ENCODE measurements around the gene VAC14. TPM values are rescaled to one million over a fixed set of nuclear protein-coding genes. Genes with fewer than 3 reads are reported as not detected.
"Not testable (repeated sequence)": the region's sequence is repeated elsewhere in the genome, so short reads cannot be mapped to it uniquely, and the experiment has no call there.

Gene VAC14
- polyA plus RNA-seq, 4 donors: 39.1 to 48.3 (median 39.5) TPM

DNA sequence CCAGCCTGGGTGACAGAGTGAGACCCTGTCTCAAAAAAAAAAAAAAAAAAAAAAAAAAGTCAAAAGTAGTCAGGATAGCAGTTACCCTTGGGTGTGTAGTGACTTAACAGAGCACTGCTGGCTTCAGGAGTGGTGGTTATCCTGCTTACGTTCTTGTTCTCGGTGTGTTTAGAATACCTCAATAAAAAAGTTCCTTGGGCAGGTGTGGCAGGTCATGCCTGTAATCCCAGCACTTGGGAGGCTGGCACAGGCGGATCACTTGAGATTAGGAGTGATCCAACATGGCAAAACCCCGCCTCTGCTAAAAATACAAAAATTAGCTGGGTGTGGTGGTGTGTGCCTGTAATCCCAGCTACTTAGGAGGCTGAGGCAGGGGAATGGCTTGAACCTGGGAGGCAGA lies 130.0 kb downstream of the VAC14 start:
- DNase-seq (ENCODE audit: low read depth in 4 of 4, low spot score in 3 of 4): not testable (repeated sequence)

DNA sequence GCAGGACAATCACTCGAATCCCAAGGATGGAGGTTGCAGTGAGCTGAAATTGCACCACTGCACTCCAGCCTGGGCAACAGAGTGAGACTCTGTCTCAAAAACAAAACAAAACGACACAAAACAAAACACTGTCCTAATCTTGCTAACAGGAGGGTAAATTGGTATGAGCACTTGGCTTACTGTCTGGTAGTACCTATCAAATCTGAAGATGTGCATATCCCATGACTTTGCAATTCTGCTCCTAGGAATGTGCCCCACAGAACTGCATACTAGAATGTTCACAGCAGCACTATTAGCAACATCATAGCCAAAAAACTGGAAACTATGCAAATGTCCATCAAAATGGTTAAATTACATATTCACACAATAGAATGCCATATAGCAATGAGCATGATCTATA lies 130.8 kb downstream of the VAC14 start:
- DNase-seq (ENCODE audit: low read depth in 4 of 4, low spot score in 3 of 4): no peak

DNA sequence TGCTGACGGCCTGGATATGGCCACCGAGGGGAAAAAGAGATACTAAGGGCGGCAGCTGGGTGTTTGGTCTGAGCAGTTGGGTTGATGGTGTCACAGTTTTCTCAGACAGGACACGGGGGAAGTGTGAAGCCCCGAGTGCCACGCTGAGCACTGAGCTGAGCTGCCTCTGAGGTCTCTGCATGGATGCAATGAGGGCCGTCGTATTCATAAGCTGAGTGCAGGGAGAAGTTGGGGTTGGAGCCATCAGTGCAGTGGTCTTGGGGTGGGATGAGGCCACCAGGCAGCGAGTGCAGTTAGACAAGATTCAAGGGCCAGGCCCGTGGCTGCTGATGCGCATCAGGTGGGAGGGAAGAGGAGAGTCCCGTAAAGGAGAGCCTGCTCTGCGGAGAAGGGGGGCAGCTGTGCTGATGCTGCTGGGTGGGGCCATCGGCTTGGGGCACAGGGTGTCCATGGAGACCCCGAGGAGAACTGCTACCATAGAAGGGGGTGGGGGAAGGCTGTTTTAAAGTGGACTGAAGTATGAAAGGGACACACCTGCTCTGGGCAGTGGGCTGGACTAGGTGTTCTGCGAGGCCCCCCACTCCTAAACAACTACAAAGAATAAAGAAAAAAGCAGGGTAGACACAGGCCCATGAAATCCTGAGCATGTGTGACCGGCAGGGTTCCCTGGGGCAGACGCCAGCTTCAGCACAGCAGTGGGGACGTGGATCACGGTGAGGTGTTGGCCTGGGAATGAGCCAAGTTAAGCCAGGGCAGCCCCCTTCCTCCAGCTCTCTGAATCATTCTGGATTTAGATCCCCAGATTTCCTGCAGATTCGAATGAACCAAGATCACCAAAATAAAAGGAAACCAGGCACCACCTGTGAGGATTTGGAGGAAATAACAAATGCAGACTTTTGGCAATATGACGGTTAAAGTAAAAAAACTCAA lies 134.9 kb downstream of the VAC14 start:
- DNase-seq (ENCODE audit: low read depth in 4 of 4, low spot score in 3 of 4): no peak

DNA sequence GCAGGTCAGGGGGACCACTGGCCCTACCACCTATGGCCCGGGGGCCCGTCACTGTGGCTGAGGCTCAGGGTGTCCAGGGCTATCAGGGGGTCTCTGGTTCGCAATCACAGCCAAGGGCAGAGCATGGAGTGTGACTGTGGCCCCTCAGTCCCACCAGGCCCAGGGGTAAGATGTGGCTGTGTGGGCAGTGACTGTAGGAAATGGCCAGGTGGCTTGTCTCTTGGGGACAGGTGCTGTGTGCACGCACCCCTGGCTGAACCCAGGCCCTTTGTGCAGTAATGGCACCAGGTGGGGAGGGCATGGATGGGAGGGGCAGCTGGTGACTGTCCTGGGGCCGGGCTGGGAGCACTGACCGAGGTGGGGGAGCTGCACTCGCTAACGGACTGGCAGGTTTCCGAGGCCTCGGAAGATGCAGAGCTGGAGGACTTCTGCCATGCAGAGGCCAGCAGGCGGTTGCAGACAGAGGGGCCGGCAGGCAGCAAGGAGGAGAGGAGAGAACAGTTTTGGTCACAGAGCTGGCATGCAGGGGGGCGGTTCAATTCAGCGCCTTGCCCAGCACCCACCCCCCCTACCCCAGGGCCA lies 135.8 kb downstream of the VAC14 start:
- no peak for DNase-seq (ENCODE audit: low read depth in 4 of 4, low spot score in 3 of 4)

DNA sequence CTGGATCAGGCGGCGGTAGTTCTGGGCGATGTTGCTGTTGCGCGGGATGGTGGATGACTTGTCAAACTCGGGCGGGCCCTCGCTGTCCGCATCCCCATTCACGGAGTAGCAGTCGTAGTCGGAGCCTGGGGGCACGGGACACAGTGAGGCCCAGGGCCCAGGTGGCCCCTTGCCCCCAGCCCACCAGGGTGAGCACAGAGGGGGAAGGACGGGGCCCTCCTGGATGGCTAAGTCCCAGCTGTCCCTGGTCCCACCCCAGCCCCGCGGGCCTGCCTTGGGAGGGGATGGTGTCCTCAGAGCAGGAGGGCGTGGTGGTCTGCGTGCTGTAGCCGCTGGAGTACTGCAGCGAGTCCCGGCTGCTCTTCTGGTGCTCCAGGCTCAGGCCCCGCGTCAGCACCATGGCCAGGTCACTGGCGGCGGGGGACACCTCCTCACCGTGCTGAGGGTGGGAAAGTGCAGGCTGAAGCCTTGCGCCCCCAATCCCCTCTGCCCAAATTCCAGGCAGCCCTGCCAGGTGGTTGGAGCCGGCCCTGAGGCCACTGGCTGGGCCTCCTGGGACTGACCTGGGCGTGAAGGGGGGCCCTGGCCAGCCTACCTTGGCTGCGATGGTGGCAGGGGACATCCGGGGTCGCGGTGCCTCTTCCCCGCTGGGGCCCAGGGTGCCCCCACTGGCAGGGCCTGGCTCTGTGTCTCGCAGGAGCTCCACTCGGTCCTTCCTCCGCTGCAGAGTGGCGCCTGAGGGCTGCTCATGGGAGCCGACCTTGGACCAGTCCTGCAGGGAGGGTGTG lies 136.4 kb downstream of the VAC14 start:
- DNase-seq (ENCODE audit: low read depth in 4 of 4, low spot score in 3 of 4): no peak

DNA sequence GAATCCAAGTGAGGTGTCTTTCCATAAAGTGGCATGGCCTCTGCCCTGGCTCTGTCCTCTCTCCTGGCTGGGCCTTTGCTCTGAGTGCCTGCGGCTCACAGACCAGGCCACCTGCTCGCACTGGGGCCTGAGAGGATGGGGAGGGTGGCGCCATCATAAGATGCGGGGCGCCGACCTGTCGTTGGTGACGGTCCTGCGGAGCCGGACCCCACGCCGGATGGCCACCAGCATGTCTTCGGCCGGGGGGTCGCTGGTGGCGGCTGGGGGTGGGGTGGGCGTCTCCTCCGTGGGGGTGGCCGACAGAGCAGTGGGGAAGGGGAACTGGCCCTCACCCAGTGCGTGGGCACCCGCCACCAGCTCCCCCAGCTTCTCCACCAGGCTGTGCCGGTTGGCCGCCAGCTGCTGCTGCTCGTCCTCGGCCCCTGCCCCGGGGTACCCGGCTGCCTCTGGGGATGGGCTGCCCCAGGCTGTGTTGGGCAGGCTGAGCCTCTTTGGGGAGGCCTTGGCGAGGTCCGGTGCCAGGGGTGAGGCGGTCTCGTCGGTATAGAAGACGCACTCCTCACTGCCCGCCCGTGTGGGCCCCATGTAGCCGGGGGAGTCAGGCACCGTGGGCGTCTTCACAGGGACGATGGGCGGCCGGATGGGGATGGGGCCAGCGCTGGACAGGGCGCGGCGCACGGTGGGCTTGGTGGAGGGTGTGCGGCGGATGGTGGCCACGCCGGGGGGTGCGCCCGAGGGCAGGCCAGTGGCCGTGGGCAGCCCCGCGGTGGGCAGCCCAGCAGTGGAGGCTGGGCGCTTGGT lies 137.2 kb downstream of the VAC14 start:
- no peak for DNase-seq (ENCODE audit: low read depth in 4 of 4, low spot score in 3 of 4)

DNA sequence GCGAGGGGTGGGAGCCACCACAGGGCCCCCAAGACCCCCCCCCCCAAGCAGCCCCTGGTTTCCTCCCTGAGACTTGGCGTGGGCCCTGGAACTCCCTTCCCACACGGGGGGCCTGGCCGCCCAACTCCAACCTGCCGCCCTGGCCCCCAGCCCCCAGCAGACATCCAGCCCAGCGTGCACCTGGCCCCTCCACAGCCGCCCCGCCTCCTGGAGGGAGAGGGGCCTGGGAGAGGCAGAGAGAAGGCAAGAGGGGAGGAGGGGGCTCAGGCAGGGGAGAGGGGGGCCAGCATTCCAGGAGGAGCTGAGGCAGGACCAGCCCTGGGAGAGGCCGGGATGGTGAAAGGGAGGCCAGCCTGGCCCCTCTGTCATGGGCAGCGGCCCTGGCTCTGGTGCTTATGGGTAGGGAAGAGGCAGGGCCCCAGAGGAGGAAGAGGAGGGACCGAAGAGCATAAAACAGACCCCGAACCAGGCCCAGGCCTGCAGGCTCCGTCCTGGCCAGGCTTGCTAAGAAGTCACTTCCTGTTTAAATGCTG lies 137.9 kb downstream of the VAC14 start:
- DNase-seq (ENCODE audit: low read depth in 4 of 4, low spot score in 3 of 4): no peak

DNA sequence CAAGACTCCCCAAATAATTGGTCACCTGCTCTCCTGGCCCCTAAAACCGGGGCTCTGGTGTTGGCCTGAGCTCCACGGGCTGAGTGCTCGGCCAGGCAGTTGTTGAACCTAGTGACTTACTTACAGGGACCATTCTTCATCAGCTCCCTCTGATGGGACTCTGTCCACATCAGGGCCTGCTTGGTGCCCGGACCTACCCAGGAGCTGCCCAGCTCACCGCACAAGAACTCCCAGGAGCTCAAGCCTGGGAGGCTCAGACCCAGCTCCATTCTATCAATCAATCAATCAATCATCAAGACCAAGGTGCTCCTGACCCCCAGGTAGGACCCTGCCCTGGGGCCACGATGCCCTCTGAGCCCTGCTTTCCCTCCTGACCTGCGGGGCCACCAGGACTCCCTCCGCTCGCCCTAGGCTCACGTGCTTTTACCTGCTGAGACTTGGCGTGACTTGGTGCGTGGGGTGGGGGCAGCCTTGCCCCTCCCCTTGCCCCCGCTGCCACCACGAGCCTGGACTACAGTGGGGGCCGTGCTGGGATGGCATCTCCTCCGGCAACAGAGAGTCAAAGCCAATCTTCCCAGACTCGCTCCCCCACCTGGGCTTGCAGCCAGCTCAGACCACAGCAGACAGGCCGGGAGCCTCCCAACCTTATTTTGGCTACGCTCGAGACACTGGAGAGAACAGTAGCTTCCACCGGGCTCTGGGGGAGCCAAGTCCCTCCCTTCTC lies 138.9 kb downstream of the VAC14 start:
- DNase-seq (ENCODE audit: low read depth in 4 of 4, low spot score in 3 of 4): no peak

DNA sequence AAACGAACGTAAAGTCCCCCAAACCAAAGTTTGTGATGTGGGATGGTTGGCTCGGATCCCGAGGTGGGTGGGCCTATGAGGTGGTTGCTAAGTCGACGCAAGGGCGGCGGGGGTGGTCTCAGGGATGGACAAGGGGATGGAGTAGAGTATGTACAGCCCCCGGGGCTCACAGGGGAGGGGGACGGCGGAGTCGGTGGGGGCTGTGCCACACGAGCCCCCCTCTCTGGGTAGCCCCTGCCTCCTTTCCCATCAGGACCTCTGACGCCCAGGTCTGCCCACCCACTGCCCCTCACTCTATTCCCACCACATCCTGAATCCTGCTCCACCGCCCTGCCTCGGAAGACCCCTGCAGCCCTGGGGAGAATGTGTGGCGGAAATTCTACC lies 139.4 kb downstream of the VAC14 start:
- DNase-seq (ENCODE audit: low read depth in 4 of 4, low spot score in 3 of 4): no peak

DNA sequence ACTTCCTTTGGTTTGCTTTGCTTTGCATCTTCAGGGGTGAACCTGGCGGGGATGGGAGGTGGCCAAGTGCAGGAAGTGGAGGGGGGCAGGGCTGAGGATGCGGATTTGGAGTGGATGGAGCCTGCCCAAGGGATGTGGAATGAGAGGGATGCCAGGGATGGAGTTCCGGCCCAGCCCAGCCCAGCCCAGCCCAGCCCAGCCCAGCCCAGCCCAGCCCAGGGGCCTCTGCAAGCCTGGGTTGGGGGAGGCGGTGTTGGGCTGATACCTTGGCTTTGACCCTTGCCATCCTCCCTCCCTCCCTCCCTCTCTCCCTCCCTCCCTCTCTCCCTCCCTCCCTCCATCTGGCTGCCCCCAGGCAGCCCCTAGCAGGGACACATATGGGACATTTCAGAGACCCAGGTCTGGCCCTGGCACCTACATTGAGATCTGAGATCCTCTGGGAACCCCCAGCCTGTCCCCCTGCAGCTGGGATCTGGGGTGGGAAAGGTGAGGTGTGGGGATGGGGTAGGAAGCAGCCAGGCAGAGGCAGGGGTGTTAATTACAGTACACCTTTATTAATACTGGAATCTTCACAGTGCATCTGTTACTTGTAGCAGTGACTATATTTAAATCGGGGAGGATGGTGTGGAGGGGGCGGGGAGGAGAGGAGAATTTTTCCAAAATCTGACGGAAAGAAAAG lies 140.1 kb downstream of the VAC14 start:
- no peak for DNase-seq (ENCODE audit: low read depth in 4 of 4, low spot score in 3 of 4)

DNA sequence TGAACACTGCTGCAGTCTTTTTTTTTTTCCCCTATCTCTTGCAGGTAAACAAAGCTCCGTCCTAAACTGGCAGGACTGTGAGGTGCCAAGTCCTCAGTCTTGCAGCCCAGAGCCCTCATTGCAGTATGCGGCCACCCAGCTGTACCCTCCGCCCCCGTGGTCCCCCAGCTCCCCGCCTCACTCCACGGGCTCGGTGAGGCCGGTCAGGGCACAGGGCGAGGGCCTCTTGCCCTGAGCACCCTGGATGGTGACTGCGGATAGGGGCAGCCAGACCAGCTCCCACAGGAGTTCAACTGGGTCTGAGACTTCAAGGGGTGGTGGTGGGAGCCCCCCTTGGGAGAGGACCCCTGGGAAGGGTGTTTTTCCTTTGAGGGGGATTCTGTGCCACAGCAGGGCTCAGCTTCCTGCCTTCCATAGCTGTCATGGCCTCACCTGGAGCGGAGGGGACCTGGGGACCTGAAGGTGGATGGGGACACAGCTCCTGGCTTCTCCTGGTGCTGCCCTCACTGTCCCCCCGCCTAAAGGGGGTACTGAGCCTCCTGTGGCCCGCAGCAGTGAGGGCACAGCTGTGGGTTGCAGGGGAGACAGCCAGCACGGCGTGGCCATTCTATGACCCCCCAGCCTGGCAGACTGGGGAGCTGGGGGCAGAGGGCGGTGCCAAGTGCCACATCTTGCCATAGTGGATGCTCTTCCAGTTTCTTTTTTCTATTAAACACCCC lies 140.8 kb downstream of the VAC14 start:
- DNase-seq (ENCODE audit: low read depth in 4 of 4, low spot score in 3 of 4): no peak

DNA sequence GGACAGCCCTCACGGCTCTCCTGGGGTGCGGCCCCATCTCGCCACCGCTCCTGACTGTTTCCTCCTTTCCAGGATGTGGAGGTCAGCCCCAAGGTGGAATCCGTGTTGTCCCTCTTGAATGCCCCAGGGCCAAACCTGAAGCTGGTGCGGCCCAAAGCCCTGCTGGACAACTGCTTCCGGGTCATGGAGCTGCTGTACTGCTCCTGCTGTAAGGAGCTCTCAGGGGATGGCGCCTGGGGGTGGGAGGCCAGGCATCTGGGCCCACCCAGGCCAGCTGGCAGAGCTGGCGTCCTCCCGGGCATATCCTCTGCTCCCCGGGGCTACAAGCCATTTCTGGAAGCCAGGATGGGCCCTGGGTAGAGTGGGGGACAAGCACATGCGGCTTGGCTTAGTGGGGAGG lies 141.4 kb downstream of the VAC14 start:
- DNase-seq (ENCODE audit: low read depth in 4 of 4, low spot score in 3 of 4): no peak

DNA sequence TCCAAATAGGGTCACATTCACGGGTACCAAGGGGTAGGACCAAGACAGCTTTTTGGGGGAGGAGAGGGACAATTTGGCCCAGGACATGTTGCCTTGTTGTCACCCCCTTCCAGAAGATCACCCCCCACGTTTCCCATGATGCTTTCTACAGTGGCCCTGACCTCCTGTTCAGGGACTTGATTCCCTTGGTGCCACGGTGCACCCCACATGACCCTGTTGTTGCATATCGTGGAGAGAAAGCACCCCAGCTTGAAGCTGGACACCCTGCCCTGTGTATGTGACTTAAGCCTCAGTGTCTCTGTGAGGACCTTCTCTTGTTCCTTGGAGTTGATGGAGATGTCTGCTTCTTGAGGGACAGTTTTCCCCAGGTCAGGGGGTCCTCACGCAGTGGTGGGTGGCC lies 142.0 kb downstream of the VAC14 start:
- no peak for DNase-seq (ENCODE audit: low read depth in 4 of 4, low spot score in 3 of 4)

DNA sequence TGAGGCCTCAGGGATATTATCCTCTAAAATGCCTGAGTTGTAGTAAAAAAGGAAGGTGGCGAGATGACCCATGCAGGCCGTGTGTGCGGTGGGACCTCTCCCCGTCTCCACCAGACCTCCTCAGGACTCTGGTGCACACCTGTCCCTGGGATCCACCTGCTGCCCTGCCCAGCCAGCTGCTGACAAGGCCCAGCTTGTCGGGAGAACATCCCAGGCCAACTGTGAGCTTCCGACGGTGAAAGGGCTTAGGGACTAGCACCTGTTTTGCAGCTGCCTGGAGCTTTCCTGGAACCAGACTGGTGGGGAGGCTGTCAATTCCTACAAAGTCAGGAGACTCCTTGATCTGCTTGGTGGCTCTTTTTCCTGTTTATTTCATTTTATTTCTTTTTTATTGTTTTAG lies 143.0 kb downstream of the VAC14 start:
- no peak for DNase-seq (ENCODE audit: low read depth in 4 of 4, low spot score in 3 of 4)

DNA sequence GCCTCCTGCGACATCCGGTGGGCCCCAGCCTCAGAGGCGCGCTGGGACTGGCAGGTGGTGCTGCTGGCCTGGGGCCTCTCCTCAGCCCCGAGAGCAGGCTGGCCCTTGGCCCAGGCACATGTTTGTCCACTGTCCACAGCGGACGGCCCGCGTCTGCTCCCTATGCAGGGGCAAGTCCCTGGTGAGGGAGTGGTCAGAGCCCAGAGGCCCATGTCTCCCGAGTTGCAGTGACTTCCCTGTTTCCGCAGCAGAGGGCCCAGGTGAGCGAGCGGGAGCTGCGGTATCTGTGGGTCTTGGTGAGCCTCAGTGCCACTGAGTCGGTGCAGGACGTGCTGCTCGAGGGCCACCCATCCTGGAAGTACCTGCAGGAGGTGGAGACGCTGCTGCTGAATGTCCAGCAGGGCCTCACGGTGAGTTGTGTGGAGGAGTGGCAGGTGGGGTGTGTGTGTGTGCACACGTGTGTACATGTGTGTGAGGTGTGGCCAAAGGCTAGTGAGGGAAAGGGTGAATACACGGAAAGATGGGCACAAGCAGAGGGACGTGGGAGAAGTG lies 144.2 kb downstream of the VAC14 start:
- DNase-seq (ENCODE audit: low read depth in 4 of 4, low spot score in 3 of 4): no peak

DNA sequence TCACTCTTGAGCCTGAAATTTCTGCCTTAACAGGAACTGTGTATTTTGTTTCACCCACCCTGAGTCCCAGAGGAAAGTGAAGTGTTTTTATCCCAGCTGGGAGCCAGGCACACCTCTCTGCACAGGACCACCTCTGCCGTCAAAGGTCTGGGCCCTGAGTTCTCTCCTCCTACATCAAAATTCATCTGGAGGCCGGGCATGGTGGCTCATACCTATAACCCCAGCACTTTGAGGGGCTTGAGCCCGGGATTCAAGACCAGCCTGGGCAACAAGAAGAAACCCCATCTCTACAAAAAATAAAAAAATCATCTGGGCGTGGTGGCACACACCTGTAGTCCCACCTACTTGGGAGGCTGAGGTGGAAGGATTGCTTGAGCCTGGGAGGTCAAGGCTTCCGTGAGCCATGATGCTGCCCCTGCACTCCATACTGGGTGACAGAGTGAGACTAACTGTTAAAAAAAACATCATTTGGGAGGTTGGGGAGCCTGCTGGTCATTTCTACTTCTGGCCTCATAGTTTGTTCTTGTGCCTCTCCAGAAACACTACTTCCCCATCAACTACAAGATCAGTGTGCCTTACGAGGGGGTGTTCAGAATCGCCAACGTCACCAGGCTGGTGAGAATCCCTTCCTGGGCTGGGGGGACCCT lies 144.8 kb downstream of the VAC14 start:
- no peak for DNase-seq (ENCODE audit: low read depth in 4 of 4, low spot score in 3 of 4)
